H9 (cell line): ENCODE data around the gene AXIN2. TPM values are rescaled to one million over a fixed set of nuclear protein-coding genes. Genes with fewer than 3 reads are reported as not detected.

Experiments used
- DNase-seq: peaks from one replicate; pipeline ENCODE4 v3.0.0-alpha.2; 2017
- H2AFZ ChIP-seq: one replicate; pipeline ENCODE4 v1.6.1; 2013; ENCODE audit warnings: mild to moderate bottlenecking, low read length, control low read depth, moderate library complexity
- H2AK5ac ChIP-seq: 2 replicates; pipeline ENCODE4 v1.6.1; 2013; ENCODE audit warnings: low read length, control low read depth, mixed read lengths; ENCODE audit not compliant: insufficient read length
- H2BK120ac ChIP-seq: one replicate; pipeline ENCODE4 v1.6.1; 2013; ENCODE audit warnings: low read depth, mild to moderate bottlenecking, low read length, control low read depth, inconsistent platforms; ENCODE audit not compliant: poor library complexity, severe bottlenecking
- H2BK12ac ChIP-seq: 2 replicates; pipeline ENCODE4 v1.6.1; 2013; ENCODE audit warnings: low read length, control low read depth, mixed read lengths, low read depth; ENCODE audit not compliant: insufficient read length
- H2BK15ac ChIP-seq: 2 replicates; pipeline ENCODE4 v1.6.1; 2013; ENCODE audit warnings: low read depth, low read length, control low read depth
- H2BK20ac ChIP-seq: one replicate; pipeline ENCODE4 v1.6.1; 2013; ENCODE audit warnings: low read depth, mild to moderate bottlenecking, low read length, control low read depth, inconsistent platforms; ENCODE audit not compliant: poor library complexity, severe bottlenecking
- H2BK5ac ChIP-seq: 2 replicates; pipeline ENCODE4 v1.6.1; 2013; ENCODE audit warnings: low read length, control low read depth, mixed read lengths; ENCODE audit not compliant: insufficient read length
- H3K14ac ChIP-seq: 2 replicates; pipeline ENCODE4 v1.6.1; 2013; ENCODE audit warnings: low read length, control low read depth; ENCODE audit not compliant: insufficient read depth
- H3K18ac ChIP-seq: 2 replicates; pipeline ENCODE4 v1.6.1; 2013; ENCODE audit warnings: low read depth, mild to moderate bottlenecking, mixed read lengths, low read length, control low read depth; ENCODE audit not compliant: insufficient read length
- H3K23ac ChIP-seq: 2 replicates; pipeline ENCODE4 v1.6.1; 2013; ENCODE audit warnings: low read length, control low read depth, mixed read lengths, low read depth; ENCODE audit not compliant: insufficient read length
- H3K23me2 ChIP-seq: 2 replicates; pipeline ENCODE4 v1.6.1; 2013; ENCODE audit warnings: low read depth, mild to moderate bottlenecking, mixed read lengths, low read length, control low read depth; ENCODE audit not compliant: insufficient read length, poor library complexity, severe bottlenecking
- H3K27ac ChIP-seq: 2 replicates; pipeline ENCODE4 v1.5.1; 2013; ENCODE audit warnings: low read length, control low read depth, mixed read lengths, low read depth; ENCODE audit not compliant: insufficient read length
- H3K27me3 ChIP-seq: 2 replicates; pipeline ENCODE4 v1.6.1; 2013; ENCODE audit warnings: low read length, control low read depth, inconsistent platforms; ENCODE audit not compliant: insufficient read depth
- H3K4ac ChIP-seq: 2 replicates; pipeline ENCODE4 v1.6.1; 2013; ENCODE audit warnings: low read depth, mild to moderate bottlenecking, control low read depth, inconsistent platforms, low read length, moderate library complexity
- H3K4me1 ChIP-seq: 2 replicates; pipeline ENCODE4 v1.6.1; 2013; ENCODE audit warnings: low read length, control low read depth, inconsistent platforms; ENCODE audit not compliant: insufficient read depth
- H3K4me2 ChIP-seq: 2 replicates; pipeline ENCODE4 v1.6.1; 2013; ENCODE audit warnings: low read length, control low read depth, mixed read lengths; ENCODE audit not compliant: insufficient read length, insufficient read depth
- H3K56ac ChIP-seq: 2 replicates; pipeline ENCODE4 v1.6.1; 2013; ENCODE audit warnings: low read depth, mild to moderate bottlenecking, mixed read lengths, low read length, control low read depth; ENCODE audit not compliant: insufficient read length
- H3K79me1 ChIP-seq: 2 replicates; pipeline ENCODE4 v1.6.1; 2013; ENCODE audit warnings: low read depth, mild to moderate bottlenecking, moderate library complexity, low read length, control low read depth, inconsistent platforms; ENCODE audit not compliant: insufficient read depth, poor library complexity, severe bottlenecking
- H3K79me2 ChIP-seq: 2 replicates; pipeline ENCODE4 v1.6.1; 2013; ENCODE audit warnings: low read length, control low read depth, inconsistent platforms; ENCODE audit not compliant: insufficient read depth
- H3K9ac ChIP-seq: 2 replicates; pipeline ENCODE4 v1.6.1; 2013; ENCODE audit warnings: low read length, control low read depth, mixed read lengths; ENCODE audit not compliant: insufficient read length; ENCODE audit errors: extremely low read depth
- H3K9me3 ChIP-seq: one replicate; pipeline ENCODE4 v1.6.1; 2013; ENCODE audit warnings: low read depth, low read length, inconsistent platforms; ENCODE audit not compliant: control insufficient read depth
- H3T11ph ChIP-seq: one replicate; pipeline ENCODE4 v1.6.1; 2013; ENCODE audit warnings: mild to moderate bottlenecking, low read length, control low read depth, inconsistent platforms
- H4K20me1 ChIP-seq: one replicate; pipeline ENCODE4 v1.6.1; 2013; ENCODE audit not compliant: control insufficient read depth, insufficient read length, insufficient read depth
- H4K5ac ChIP-seq: 2 replicates; pipeline ENCODE4 v1.6.1; 2013; ENCODE audit warnings: low read depth, mild to moderate bottlenecking, mixed read lengths, low read length, control low read depth; ENCODE audit not compliant: insufficient read length
- H4K8ac ChIP-seq: replicated peaks from 2 replicates; pipeline ENCODE4 v1.6.1; 2013; ENCODE audit warnings: low read length, control low read depth, mixed read lengths, low read depth; ENCODE audit not compliant: insufficient read length
- H4K91ac ChIP-seq: 2 replicates; pipeline ENCODE4 v1.6.1; 2013; ENCODE audit warnings: low read depth, mild to moderate bottlenecking, moderate library complexity, mixed read lengths, low read length, control low read depth; ENCODE audit not compliant: insufficient read length
- H3K27ac Mint-ChIP-seq, 3 experiments: 2 replicates in 2 of 3; 3 replicates in 1 of 3; pipeline ENCODE4 v1.8.0; 2020 to 2021; ENCODE audit warnings: mixed read lengths in 3 of 3, mild to moderate bottlenecking in 1 of 3, moderate library complexity in 1 of 3
- H3K27me3 Mint-ChIP-seq: 2 replicates; pipeline ENCODE4 v1.8.0; 2021; ENCODE audit warnings: low read depth, mild to moderate bottlenecking, moderate library complexity, mixed read lengths
- H3K36me3 Mint-ChIP-seq, 3 experiments: 2 replicates in 2 of 3; 3 replicates in 1 of 3; pipeline ENCODE4 v1.8.0; 2020 to 2021; ENCODE audit warnings: low read depth in 3 of 3, mixed read lengths in 3 of 3; ENCODE audit not compliant: insufficient read depth in 1 of 3
- H3K4me1 Mint-ChIP-seq, 2 experiments: 2 replicates each; pipeline ENCODE4 v1.8.0; 2020; ENCODE audit warnings: mixed read lengths in 2 of 2
- H3K4me3 Mint-ChIP-seq, 2 experiments: 2 replicates in 1 of 2; 3 replicates in 1 of 2; pipeline ENCODE4 v1.8.0; 2020 to 2021; ENCODE audit warnings: mild to moderate bottlenecking in 2 of 2, mixed read lengths in 2 of 2, moderate library complexity in 1 of 2
- H3K9me3 Mint-ChIP-seq, 2 experiments: 2 replicates in 1 of 2; 3 replicates in 1 of 2; pipeline ENCODE4 v1.8.0; 2020; ENCODE audit warnings: mild to moderate bottlenecking in 2 of 2, mixed read lengths in 2 of 2, moderate library complexity in 1 of 2
- CTCF ChIP-seq: fragments of 200-600 bp; sonication (generic); conservative IDR thresholded peaks from 3 replicates; pipeline ENCODE4 v1.8.0; 2021; ENCODE audit warnings: antibody characterized with exemption, mild to moderate bottlenecking
- WGBS: extraction: QIAGEN DNeasy Blood & Tissue Kit; methylation state at CpG from one replicate; pipeline ENCODE4 v1.1.7; 2013; ENCODE audit warnings: missing lambda C conversion rate, low lambda C conversion rate, mixed read lengths; ENCODE audit not compliant: insufficient read length; ENCODE audit errors: extremely low coverage; 5-methylcytosine and 5-hydroxymethylcytosine counted together
- total RNA-seq: library from RNA; stranded (reverse); gene quantifications from 2 replicates; pipeline ENCODE4 v1.2.1, GENCODE V29; 2021

AXIN2 gene
- total RNA-seq, 1 experiment from 2014 or later = 35.0 TPM

GRCh38 chr17:65547253-65547670 is 14.2 kb downstream of the AXIN2 start:
- H4K91ac ChIP-seq = no peak overlapping the region
- H2BK20ac ChIP-seq = no peak overlapping the region
- no peaks in the 10 kb centered on the region for H3K27me3 Mint-ChIP-seq
- peaks cover 65 to 75% of the 10 kb centered on the region in 2 experiments for H3K4me1 Mint-ChIP-seq
- peaks cover 27 to 81% (median 58%) of the 10 kb centered on the region in 3 experiments; a peak in 6 of 7 replicates for H3K36me3 Mint-ChIP-seq
- H3K9me3 ChIP-seq = no peaks in the 10 kb centered on the region
- no peak overlapping the region for H3K56ac ChIP-seq
- H2BK120ac ChIP-seq = no peak overlapping the region
- no peak for DNase-seq
- H2BK15ac ChIP-seq = no peak overlapping the region
- no peak overlapping the region for H3K4me2 ChIP-seq
- H3K4me1 ChIP-seq = peaks cover 9% of the 10 kb centered on the region
- H2AFZ ChIP-seq = no peak overlapping the region
- H3K4me3 Mint-ChIP-seq = no peak overlapping the region
- no peak overlapping the region for H3K4ac ChIP-seq
- no peak for TF ChIP-seq CTCF
- peaks cover 55% of the 10 kb centered on the region; the same call in 1 of the 2 replicates for H3K79me2 ChIP-seq
- no peak overlapping the region for H4K5ac ChIP-seq
- H3K79me1 ChIP-seq = peaks cover 32% of the 10 kb centered on the region
- H3K23me2 ChIP-seq = no peaks in the 10 kb centered on the region
- peaks cover 3% of the 10 kb centered on the region for H4K20me1 ChIP-seq
- no CpG with 5 or more reads among the region's 5 CpGs for WGBS
- H3K9me3 Mint-ChIP-seq = no peaks in the 10 kb centered on the region
- no peak overlapping the region for H3K14ac ChIP-seq
- H2AK5ac ChIP-seq = no peak overlapping the region
- H3K27ac ChIP-seq = no peak overlapping the region
- no peak overlapping the region for H3T11ph ChIP-seq
- H3K23ac ChIP-seq = no peak overlapping the region
- peak overlapping the region in 1 of 3 experiments; percentile 13; a peak in 2 of 7 replicates for H3K27ac Mint-ChIP-seq
- H3K18ac ChIP-seq = no peak overlapping the region
- no peaks in the 10 kb centered on the region; the same call in 1 of the 2 replicates for H3K27me3 ChIP-seq
- no peak overlapping the region for H2BK5ac ChIP-seq
- H4K8ac ChIP-seq = no peak overlapping the region
- H3K9ac ChIP-seq = no peak overlapping the region
- H2BK12ac ChIP-seq = no peak overlapping the region
